ENCODE results near the gene JAG1. TPM values are rescaled to one million over a fixed set of nuclear protein-coding genes. Genes with fewer than 3 reads are reported as not detected.

The JAG1 gene
- total and polyA plus RNA-seq, 2 of the 4 experiments (the other 2 are of a cell fraction): 10.2 to 22.6 TPM

DNA sequence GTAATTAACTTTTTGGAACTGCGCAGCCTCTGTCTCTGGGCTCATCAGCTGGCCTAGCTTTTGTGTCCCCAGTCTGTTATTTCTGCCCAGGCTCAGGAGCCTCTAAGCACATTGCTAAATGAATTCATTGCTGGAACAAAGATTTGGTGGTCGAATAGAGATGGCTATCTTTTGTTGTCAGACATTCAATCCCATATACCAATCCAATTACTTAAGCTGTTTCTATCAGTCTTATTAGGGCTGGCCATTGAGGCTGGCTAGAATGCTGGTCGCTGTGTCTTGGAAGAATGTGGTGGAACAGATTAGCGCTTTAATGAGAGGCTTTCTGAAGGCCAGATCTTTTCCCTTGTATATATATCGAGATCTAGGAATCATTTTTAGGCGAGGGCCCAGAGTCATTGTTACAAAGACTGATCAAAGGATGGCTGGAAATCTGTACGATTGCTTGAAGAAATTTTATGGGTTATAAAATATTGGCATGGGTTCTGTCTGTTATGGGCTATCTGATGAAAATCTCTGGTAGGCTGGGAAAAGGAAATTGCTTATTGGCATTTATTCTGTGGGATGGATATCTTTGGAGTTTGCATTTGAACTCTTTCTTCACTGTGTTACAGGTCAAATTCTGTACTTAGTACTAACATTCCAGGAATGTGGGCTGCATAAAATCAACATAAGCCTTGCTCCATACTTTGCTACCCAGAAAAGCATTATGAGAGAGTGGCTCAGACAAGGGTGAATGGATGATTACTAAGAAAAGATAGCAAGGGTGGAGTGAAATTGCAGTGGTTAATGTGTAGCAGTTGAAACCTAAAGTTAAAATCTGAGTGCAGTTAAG is 34.8 kb upstream of the JAG1 start:
- H3K4ac ChIP-seq (ENCODE audit: low read depth, low read length): peak overlapping the region; percentile 78
- ChIA-PET POLR2A (ENCODE audit: unreplicated experiment) (no interaction called here), CTCF (no interaction called here)
- no peaks in the 10 kb centered on the region for H3K79me1 ChIP-seq (ENCODE audit: low read depth in 1 of 2, low read length in 2 of 2)
- dilution Hi-C loops (cut with HindIII; ENCODE audit: low sequenced_read_pairs, unreplicated experiment) (no loop called here), in situ Hi-C loops (cut with MboI; ENCODE audit: low sequenced_read_pairs) (no loop called here), intact Hi-C loops (cut with micrococcal nuclease) (no loop called here)
- H3K18ac ChIP-seq (ENCODE audit: low read depth, low read length): peak overlapping the region; percentile 90
- no peaks in the 10 kb centered on the region for H3K9me3 ChIP-seq (ENCODE audit: control insufficient read depth, insufficient read depth, low read length)
- no TSS peak for BruUV-seq (replicated peaks)
- H3K36me3 ChIP-seq (ENCODE audit: control insufficient read depth, insufficient read depth, low read length): no peaks in the 10 kb centered on the region
- peak overlapping the region; percentile 71 for H2BK5ac ChIP-seq (ENCODE audit: low read depth, low read length, poor library complexity, severe bottlenecking)
- peak overlapping the region; percentile 24; the same call in 1 of the 2 replicates for H4K91ac ChIP-seq (ENCODE audit: insufficient read depth, low read depth, low read length)
- no peak overlapping the region for H3K23ac ChIP-seq (ENCODE audit: low read depth, low read length)
- peak overlapping the region; percentile 51; the same call in 1 of the 3 replicates for H2BK15ac ChIP-seq (ENCODE audit: low read depth, low read length)
- H2AK9ac ChIP-seq (replicated peaks; ENCODE audit: low read depth, low read length, poor library complexity): no peak overlapping the region
- peaks cover 10% of the 10 kb centered on the region for H3K4me1 ChIP-seq (ENCODE audit: control insufficient read depth, insufficient read depth, low read length)
- peak overlapping the region; percentile 52 for H3K4me2 ChIP-seq (ENCODE audit: low read depth, low read length)
- H3K14ac ChIP-seq (replicated peaks; ENCODE audit: low read depth, low read length): peak overlapping the region; percentile 84; the same call in 1 of the 2 replicates
- ATAC-seq (ENCODE audit: low read depth) (peak; percentile 94), DNase-seq (peak; percentile 85)
- H2BK120ac ChIP-seq (ENCODE audit: low read depth, low read length): peak overlapping the region; percentile 82
- H4K5ac ChIP-seq (ENCODE audit: low read depth, low read length): peak overlapping the region; percentile 79
- H3K56ac ChIP-seq (ENCODE audit: extremely low read depth, insufficient read depth, low read length): no peak overlapping the region
- H3K9ac ChIP-seq (ENCODE audit: low read depth, low read length): no peak overlapping the region
- peaks cover 15% of the 10 kb centered on the region for H3K9me1 ChIP-seq (ENCODE audit: insufficient read depth, low read length)
- H2AK5ac ChIP-seq (ENCODE audit: low read depth, low read length): peak overlapping the region; percentile 66
- peak overlapping the region; percentile 9 to 74; a peak in 2 of 4 replicates for H4K8ac ChIP-seq (ENCODE audit: low read depth in 2 of 2, low read length in 2 of 2)
- no peak overlapping the region for H2AFZ ChIP-seq (replicated peaks; ENCODE audit: low read length, poor library complexity)
- no peaks in the 10 kb centered on the region for H4K20me1 ChIP-seq (ENCODE audit: insufficient read depth, low read length)
- TF ChIP-seq CEBPB (IDR thresholded peaks at IDR 0.05; ENCODE audit: low read depth, low read length): peak; percentile 84
- TF ChIP-seq, protein P1, sequence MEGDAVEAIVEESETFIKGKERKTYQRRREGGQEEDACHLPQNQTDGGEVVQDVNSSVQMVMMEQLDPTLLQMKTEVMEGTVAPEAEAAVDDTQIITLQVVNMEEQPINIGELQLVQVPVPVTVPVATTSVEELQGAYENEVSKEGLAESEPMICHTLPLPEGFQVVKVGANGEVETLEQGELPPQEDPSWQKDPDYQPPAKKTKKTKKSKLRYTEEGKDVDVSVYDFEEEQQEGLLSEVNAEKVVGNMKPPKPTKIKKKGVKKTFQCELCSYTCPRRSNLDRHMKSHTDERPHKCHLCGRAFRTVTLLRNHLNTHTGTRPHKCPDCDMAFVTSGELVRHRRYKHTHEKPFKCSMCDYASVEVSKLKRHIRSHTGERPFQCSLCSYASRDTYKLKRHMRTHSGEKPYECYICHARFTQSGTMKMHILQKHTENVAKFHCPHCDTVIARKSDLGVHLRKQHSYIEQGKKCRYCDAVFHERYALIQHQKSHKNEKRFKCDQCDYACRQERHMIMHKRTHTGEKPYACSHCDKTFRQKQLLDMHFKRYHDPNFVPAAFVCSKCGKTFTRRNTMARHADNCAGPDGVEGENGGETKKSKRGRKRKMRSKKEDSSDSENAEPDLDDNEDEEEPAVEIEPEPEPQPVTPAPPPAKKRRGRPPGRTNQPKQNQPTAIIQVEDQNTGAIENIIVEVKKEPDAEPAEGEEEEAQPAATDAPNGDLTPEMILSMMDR (conservative IDR thresholded peaks at IDR 0.05; ENCODE audit: low read depth, low read length): no peak
- WGBS, 2 experiments (ENCODE audit: extremely low coverage in 2 of 2, insufficient read length in 1 of 2): no CpG with 5 or more reads among the region's 7 CpGs
- peak overlapping the region; percentile 80 for H2BK20ac ChIP-seq (ENCODE audit: low read depth, low read length)
- H3K27me3 ChIP-seq (ENCODE audit: control insufficient read depth, insufficient read depth, low read length): no peaks in the 10 kb centered on the region
- no peak overlapping the region for H3K4me3 ChIP-seq (ENCODE audit: insufficient read depth, low read depth, low read length)
- peak overlapping the region; percentile 67; the same call in 1 of the 2 replicates for H3K27ac ChIP-seq (ENCODE audit: insufficient read depth, low read length)

All from IMR-90 (cell line).